ENCODE results near the gene OBSCN. TPM values are rescaled to one million over a fixed set of nuclear protein-coding genes. Genes with fewer than 3 reads are reported as not detected.
"Not testable (repeated sequence)": the region's sequence is repeated elsewhere in the genome, so short reads cannot be mapped to it uniquely, and the experiment has no call there.

The OBSCN gene
- total RNA-seq, 1 donor from 2014 or later = 3.4 TPM

GRCh38 chr1:228212966-228213844, 5.4 kb downstream of the OBSCN start:
- DNase-seq (ENCODE audit: low read depth, low spot score) = peak; percentile 13

DNA sequence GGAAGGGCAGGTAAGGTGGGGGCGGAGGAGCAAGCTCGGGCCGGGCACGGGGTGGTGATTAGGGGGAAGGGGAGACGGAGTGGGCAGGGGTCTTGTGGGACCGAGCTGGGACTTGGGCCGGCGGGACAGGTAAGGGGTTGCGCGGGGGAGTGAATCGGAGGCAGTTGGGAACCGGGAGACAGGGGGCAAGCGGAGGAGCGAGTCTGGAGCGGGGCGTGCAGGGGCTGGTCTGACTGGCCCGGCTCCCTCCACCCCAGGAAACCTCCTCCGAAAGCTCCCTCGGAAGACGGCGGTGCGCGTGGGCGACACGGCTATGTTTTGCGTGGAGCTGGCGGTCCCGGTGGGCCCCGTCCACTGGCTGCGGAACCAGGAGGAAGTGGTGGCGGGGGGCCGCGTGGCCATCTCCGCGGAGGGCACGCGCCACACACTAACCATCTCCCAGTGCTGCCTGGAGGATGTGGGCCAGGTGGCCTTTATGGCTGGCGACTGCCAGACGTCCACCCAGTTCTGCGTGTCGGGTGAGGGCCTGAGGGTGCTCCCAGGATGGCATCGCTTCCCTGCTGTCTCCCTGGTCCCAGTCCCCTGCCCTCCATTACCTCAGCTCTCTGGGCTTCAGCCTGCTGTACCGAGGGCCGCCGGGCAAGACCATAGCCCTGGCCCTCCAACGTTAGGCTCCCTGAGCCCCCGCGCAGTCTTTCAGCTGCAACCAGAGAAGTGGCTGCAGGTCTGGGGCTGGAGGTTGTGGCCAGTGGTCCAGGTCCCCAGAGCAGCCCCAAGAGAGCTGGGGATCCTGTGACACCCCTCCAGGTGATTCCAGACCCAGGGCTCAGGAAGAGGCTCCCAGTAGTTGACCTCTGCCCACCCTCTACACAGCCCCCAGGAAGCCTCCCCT, 6.3 kb downstream of the OBSCN start:
- no peak for DNase-seq (ENCODE audit: low read depth, low spot score)

- DNase-seq (ENCODE audit: low read depth, low spot score) = no peak
Observed at GRCh38 chr1:228214921-228215662, 7.2 kb downstream of the OBSCN start.

DNA sequence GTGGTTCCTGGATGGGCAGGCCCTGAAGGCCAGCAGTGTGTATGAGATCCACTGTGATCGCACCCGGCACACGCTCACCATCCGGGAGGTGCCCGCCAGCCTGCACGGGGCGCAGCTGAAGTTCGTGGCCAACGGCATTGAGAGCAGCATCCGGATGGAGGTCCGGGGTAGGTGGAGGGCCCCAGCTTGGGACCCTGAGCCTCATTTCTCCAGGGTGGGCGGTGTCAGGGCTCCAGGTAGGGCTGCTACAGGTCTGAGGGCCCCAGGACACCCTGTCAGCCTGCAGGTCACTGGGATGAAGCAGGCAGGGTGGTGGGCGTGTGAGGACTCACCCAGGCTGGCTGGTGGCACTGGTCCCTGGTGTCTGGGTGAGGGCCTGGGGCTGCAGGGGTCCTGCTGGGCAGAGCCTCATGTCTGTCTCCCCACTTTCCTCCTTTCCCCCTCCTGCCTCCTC, 7.8 kb downstream of the OBSCN start:
- no peak for DNase-seq (ENCODE audit: low read depth, low spot score)

GRCh38 chr1:228216371-228217320, 8.8 kb downstream of the OBSCN start:
- no peak for DNase-seq (ENCODE audit: low read depth, low spot score)

DNA sequence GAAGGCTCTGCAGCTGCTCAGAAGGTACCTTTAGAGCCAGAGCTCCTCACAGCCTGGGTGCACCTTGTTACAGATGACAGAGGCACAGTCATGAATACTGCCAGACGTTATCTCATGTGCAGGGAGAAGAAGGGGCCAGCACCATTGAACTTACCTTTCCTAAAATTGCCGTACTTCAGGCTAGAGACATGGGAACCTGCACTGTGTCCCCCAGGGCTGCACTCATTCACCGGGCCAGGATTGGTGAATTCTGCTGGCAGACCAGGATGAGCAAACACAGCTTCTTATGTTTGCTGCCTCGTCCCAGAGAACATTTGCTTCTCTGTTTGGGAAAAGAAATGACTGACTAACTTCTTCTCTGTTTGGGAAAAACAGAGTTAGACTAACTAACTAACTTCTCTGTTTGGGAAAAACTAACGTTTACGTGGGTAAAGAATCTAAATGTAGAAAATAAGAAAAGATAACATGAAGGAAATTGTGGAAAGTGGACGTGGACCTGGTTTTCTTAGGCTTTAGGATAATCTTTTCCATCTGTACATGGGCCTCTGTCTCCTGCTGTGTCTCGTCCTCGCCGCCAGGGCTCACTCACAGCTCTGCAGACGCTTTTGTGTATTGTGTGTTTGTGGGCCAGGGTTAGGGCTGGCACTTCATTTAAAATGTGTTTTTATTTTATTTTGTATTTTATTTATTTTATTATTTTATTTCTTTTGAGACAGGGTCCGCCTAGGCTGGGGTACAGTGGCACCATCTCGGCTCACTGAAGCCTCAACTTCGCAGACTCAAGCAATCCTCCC, 9.9 kb downstream of the OBSCN start:
- DNase-seq (ENCODE audit: low read depth, low spot score) = no peak

- no peak for DNase-seq (ENCODE audit: low read depth, low spot score)
Observed at GRCh38 chr1:228218513-228219244, 10.8 kb downstream of the OBSCN start.

GRCh38 chr1:228219245-228219961, 11.6 kb downstream of the OBSCN start:
- no peak for DNase-seq (ENCODE audit: low read depth, low spot score)

GRCh38 chr1:228219962-228220780, 12.3 kb downstream of the OBSCN start:
- DNase-seq (ENCODE audit: low read depth, low spot score) = no peak

DNA sequence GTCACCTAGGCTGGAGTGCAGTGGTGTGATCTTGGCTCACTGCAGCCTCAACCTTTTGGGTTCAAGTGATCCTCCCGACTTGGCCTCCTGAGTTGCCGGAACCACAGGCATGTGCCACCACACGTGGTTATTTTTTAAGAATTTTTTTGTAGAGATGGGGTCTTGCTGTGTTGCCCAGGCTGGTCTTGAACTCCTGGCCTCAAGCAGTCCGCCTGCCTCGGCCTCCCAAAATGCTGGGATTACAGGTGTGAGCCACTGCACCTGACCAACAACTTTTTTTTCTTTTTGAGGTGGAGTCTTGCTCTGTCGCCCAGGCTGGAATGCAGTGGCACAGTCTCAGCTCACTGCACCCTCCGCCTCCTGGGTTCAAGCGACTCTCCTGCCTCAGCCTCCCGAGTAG, 13.3 kb downstream of the OBSCN start:
- not testable (repeated sequence) for DNase-seq (ENCODE audit: low read depth, low spot score)

DNA sequence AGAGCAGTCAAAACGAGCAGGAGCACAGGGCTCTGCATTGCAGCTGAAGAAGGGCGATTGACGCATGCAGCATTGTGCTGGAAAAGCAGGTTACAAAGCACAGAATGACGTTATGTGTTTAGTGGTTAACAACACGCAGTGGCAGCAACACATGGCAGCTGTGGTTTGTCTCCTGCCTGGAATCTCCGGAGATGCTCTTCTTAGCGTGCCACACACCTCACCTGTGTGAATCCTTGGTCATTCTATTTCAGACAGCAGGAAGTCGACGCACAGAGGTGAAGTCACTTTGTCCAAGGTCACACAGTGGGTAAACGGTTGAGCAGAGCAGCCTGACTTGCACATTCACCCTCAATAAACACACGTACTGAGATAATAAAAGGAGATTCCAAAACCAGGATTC, 14.7 kb downstream of the OBSCN start:
- no peak for DNase-seq (ENCODE audit: low read depth, low spot score)

- no peak for DNase-seq (ENCODE audit: low read depth, low spot score)
Observed at GRCh38 chr1:228224198-228225164, 16.6 kb downstream of the OBSCN start.

GRCh38 chr1:228225165-228225710, 17.4 kb downstream of the OBSCN start:
- no peak for DNase-seq (ENCODE audit: low read depth, low spot score)

DNA sequence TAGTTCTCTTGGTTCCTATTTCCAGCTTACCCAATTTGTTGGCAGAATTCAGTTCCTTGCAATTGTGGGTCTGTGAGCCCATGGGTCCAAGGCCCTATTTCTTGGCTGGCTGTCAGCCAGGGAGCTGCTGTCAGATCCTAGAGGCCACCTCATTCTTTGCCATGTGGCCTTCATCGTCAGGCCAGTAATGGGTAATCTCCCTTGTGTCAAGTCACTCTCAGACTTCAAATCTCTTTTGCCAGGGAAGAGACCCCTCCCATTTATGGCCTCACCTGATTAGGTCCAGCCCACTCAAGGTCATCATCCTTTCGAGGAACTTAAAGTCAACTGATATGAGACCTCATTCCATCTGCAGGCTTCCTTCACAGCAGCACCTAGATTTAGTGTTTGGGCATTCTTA, 17.9 kb downstream of the OBSCN start:
- no peak for DNase-seq (ENCODE audit: low read depth, low spot score)

DNA sequence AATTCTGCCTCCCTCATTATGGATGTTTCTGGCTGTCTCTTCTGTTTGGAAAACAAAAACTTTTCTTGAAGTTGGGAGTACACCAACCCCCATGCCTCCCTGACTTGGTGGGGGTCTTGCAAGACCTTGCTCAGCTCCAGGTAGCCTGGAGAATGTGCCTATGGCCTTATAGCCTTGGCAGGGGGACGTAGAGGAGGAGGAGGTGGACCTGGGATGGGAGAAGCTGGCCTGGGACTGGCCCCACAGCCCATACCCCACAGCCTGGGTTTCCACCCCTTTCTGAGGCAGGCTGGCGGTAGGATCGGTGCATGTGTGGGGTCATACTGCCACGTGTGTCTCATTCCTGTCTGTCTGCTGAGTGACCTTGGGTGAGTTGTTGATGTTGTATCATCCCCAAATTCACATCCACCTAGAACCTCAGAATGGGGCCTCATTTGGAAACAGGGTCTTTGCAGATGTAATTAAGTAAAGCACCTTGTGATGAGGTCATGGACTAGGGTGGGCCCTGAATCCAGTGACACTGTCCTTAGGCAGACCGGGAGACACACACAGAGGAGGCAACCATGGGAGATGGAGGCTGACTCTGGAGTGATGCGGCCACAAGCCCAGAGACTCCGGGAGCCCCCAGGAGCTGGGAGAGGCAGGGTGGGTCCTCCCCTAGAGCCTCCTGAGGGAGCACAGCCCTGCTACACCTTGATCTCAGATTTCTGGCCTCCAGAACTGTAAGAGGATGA, 18.5 kb downstream of the OBSCN start:
- DNase-seq (ENCODE audit: low read depth, low spot score) = no peak
